SU-DHL-6 (cell line): ENCODE data around the gene NCOA3.

Experiments
- EZH2phosphoT487 ChIP-seq: fragments of 200-600 bp; sonication (generic), shearing (Covaris generic); conservative IDR thresholded peaks from 2 replicates; pipeline ENCODE4 v1.6.1; 2018; ENCODE audit warnings: mild to moderate bottlenecking, antibody characterized with exemption, low read length, moderate library complexity, mixed read lengths
- TF ChIP-seq, protein P1 (sequence below): fragments of 200-600 bp; sonication (generic); IDR thresholded peaks from one replicate; pipeline ENCODE4 v1.5.1; 2017; ENCODE audit warnings: antibody characterized with exemption, mild to moderate bottlenecking, low read length, moderate library complexity; ENCODE audit not compliant: insufficient read depth, poor library complexity, severe bottlenecking

DNA sequence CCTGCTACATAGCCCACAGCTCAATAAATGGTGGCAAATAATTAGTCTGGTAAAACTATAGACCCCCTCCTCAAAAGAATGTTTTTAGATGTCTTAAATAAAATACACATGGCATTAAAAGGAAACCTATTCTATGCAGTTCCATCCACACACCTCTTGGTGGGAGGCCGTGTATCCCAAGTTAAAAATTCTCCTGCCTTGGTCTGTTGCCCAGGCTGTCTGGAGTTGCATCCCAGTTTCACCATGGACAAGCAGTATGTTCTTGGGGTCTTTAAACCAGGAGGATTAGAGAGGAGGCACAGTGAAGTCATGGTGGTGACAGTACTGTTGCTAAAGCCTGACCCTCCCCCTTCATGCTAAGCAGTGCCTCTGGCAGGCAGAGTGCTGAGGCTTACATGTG, 188.0 kb downstream of the NCOA3 start:
- TF ChIP-seq, protein P1, sequence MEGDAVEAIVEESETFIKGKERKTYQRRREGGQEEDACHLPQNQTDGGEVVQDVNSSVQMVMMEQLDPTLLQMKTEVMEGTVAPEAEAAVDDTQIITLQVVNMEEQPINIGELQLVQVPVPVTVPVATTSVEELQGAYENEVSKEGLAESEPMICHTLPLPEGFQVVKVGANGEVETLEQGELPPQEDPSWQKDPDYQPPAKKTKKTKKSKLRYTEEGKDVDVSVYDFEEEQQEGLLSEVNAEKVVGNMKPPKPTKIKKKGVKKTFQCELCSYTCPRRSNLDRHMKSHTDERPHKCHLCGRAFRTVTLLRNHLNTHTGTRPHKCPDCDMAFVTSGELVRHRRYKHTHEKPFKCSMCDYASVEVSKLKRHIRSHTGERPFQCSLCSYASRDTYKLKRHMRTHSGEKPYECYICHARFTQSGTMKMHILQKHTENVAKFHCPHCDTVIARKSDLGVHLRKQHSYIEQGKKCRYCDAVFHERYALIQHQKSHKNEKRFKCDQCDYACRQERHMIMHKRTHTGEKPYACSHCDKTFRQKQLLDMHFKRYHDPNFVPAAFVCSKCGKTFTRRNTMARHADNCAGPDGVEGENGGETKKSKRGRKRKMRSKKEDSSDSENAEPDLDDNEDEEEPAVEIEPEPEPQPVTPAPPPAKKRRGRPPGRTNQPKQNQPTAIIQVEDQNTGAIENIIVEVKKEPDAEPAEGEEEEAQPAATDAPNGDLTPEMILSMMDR, result no peak
- TF ChIP-seq EZH2phosphoT487, result no peak
